HepG2 (cell line): ENCODE data around the gene HSPA1L. TPM values are rescaled to one million over a fixed set of nuclear protein-coding genes. Genes with fewer than 3 reads are reported as not detected.

Experiments
- ATF7-NPFF ChIP-seq: sonication (generic); formaldehyde crosslinking; IDR thresholded peaks from 2 replicates; pipeline ENCODE4 v1.8.1; 2023; ENCODE audit warnings: mild to moderate bottlenecking, low read depth, missing genetic modification reagents, moderate library complexity
- FOXA3 ChIP-seq: IDR thresholded peaks from 2 replicates; pipeline ENCODE4 v1.6.1; 2016; ENCODE audit warnings: missing genetic modification reagents, missing compliant biosample characterization
- HBP1 ChIP-seq: IDR thresholded peaks from 2 replicates; pipeline ENCODE4 v1.6.1; 2016; ENCODE audit warnings: low read depth, control low read depth
- MBD4 ChIP-seq: IDR thresholded peaks from 2 replicates; pipeline ENCODE4 v1.6.1; 2012; ENCODE audit warnings: low read length, inconsistent platforms, borderline replicate concordance
- NFAT5 ChIP-seq: sonication (generic); formaldehyde crosslinking; IDR thresholded peaks from 2 replicates; pipeline ENCODE4 v1.4.0; 2020; ENCODE audit warnings: missing genetic modification reagents
- RERE ChIP-seq: IDR thresholded peaks from 2 replicates; pipeline ENCODE4 v1.6.1; 2016; ENCODE audit warnings: low read depth, missing genetic modification reagents, missing compliant biosample characterization
- TIGD3 ChIP-seq: sonication (generic); formaldehyde crosslinking; IDR thresholded peaks from 2 replicates; pipeline ENCODE4 v1.5.1; 2020; ENCODE audit warnings: mild to moderate bottlenecking, missing genetic modification reagents, borderline replicate concordance
- ZBTB46 ChIP-seq: sonication (generic); formaldehyde crosslinking; IDR thresholded peaks from 2 replicates; pipeline ENCODE4 v1.4.0; 2020; ENCODE audit warnings: mild to moderate bottlenecking, missing genetic modification reagents, borderline replicate concordance
- ZNF20 ChIP-seq: sonication (generic); formaldehyde crosslinking; IDR thresholded peaks from 2 replicates; pipeline ENCODE4 v1.4.0; 2020; ENCODE audit warnings: mild to moderate bottlenecking, moderate library complexity, missing genetic modification reagents
- polyA plus RNA-seq, 8 experiments: library from polyadenylated mRNA; depleted of rRNA in 3 of 8; stranded (reverse) in 7 of 8; unstranded in 1 of 8; fragments of >200 nt; fragmentation: Illumina TruSeq in 4 of 8; extraction: Trizol in 4 of 8; gene quantifications; 2 replicates each; pipeline versions ENCODE4 v1.2.1 to v1.2.3, GENCODE V29; 2011 to 2016; ENCODE audit warnings: low read depth in 4 of 8, missing spikeins in 1 of 8, mixed read lengths in 1 of 8; ENCODE audit not compliant: insufficient read depth in 1 of 8
- total RNA-seq, 5 experiments: library from RNA; depleted of rRNA; stranded (reverse); fragments of >200 nt; fragmentation: Illumina TruSeq; extraction: Trizol; gene quantifications; 2 replicates each; pipeline ENCODE4 v1.2.3, GENCODE V29; 2016; ENCODE audit warnings: low read depth in 1 of 5

HSPA1L gene
- total and polyA plus RNA-seq, 2 of the 13 experiments (the other 11 are each of a cell fraction or from before 2014, with no cell fraction given), result 0.55 to 1.0 TPM

- peak; percentile 65; the same call in 1 of the 2 replicates for TF ChIP-seq RERE (CRISPR knock-in tag)
- 0 out of 2 replicates have a peak, but pooled peaks have one; percentile 75 for TF ChIP-seq MBD4
- peak; percentile 37; the same call in 1 of the 2 replicates for TF ChIP-seq NFAT5
- TF ChIP-seq TIGD3 (CRISPR knock-in tag), result peak; percentile 73
- peak; percentile 96 for TF ChIP-seq HBP1
- no peak for TF ChIP-seq ZBTB46 (CRISPR knock-in tag)
- TF ChIP-seq ATF7-NPFF (CRISPR knock-in tag), result no peak
- TF ChIP-seq ZNF20 (CRISPR knock-in tag), result peak; percentile 78; the same call in 1 of the 2 replicates
- TF ChIP-seq FOXA3 (CRISPR knock-in tag), result peak; percentile 37; the same call in 1 of the 2 replicates
Measured at GRCh38 chr6:31834367-31835250, 19.5 kb upstream of the HSPA1L start (continued).
